AG04450 (cell line): Measurements from ENCODE around the gene GRK5. TPM values are rescaled to one million over a fixed set of nuclear protein-coding genes. Genes with fewer than 3 reads are reported as not detected.
"Not testable (repeated sequence)": the region's sequence is repeated elsewhere in the genome, so short reads cannot be mapped to it uniquely, and the experiment has no call there.

Experiments
- CTCF ChIA-PET: fragments of 300-600, 350-600 bp; formaldehyde crosslinking; extraction: SDS; loops from one replicate; lab custom pipeline; 2022; ENCODE audit warnings: antibody characterized with exemption, inconsistent platforms; lab: Charles Lee
- POLR2A ChIA-PET: fragments of 350-600 bp; formaldehyde crosslinking; extraction: SDS; loops from one replicate; lab custom pipeline; 2021; ENCODE audit warnings: antibody characterized with exemption, inconsistent platforms; lab: Yijun Ruan, JAX
- DNase-seq: peaks from one replicate; pipeline ENCODE4 v3.0.0-alpha.2; 2011; ENCODE audit warnings: low read depth, low spot score
- H3K27ac ChIP-seq: one replicate; pipeline ENCODE4 v1.5.1; 2012; ENCODE audit warnings: low read depth, low read length, control low read depth
- H3K27me3 ChIP-seq: one replicate; pipeline ENCODE4 v1.6.0; 2012; ENCODE audit warnings: low read length; ENCODE audit not compliant: control insufficient read depth, insufficient read depth
- H3K4me3 ChIP-seq: 2 replicates; pipeline ENCODE4 v1.5.1; 2011; ENCODE audit warnings: mild to moderate bottlenecking, low read depth, low read length, control low read depth
- H3K9me3 ChIP-seq: 2 replicates; pipeline ENCODE4 v1.5.1; 2012; ENCODE audit warnings: low read length; ENCODE audit not compliant: control insufficient read depth, insufficient read depth
- polyA plus RNA-seq: library from polyadenylated mRNA; depleted of rRNA; stranded (reverse); fragments of >200 nt; gene quantifications from 2 replicates; pipeline ENCODE4 v1.2.3, GENCODE V29; 2011
- TF ChIP-seq, protein P1 (sequence below): IDR thresholded peaks from 2 replicates; pipeline ENCODE4 v1.5.1; 2011; ENCODE audit warnings: low read depth, low read length, control low read depth, inconsistent platforms

The GRK5 gene
- polyA plus RNA-seq, 1 experiment = 27.6 TPM

DNA sequence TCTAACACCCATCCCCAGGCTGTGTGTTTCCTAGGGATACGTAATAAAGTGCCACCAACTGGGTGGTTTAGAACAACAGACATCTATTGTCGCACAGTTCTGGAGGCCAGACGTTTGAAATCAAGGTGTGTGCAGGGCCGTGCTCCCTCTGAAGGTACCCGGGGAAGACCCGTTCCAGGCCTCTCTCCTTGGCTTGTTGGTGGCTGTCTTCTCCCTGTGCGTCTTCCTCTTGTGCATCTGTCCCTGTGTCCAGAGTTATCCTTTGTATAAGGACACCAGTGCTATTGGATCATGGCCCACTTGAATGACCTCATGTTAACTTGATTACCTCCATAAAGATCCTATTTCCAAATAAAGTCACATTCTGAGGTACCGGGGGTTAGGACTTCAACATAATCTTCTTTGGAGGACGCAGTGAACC, 15.6 kb downstream of the GRK5 start:
- Histone ChIP-seq H3K9me3 (no peaks in the 10 kb centered on the region), H3K27me3 (no peaks in the 10 kb centered on the region), H3K4me3 (no peak overlapping the region), H3K27ac (no peak overlapping the region)
- TF ChIP-seq, protein P1, sequence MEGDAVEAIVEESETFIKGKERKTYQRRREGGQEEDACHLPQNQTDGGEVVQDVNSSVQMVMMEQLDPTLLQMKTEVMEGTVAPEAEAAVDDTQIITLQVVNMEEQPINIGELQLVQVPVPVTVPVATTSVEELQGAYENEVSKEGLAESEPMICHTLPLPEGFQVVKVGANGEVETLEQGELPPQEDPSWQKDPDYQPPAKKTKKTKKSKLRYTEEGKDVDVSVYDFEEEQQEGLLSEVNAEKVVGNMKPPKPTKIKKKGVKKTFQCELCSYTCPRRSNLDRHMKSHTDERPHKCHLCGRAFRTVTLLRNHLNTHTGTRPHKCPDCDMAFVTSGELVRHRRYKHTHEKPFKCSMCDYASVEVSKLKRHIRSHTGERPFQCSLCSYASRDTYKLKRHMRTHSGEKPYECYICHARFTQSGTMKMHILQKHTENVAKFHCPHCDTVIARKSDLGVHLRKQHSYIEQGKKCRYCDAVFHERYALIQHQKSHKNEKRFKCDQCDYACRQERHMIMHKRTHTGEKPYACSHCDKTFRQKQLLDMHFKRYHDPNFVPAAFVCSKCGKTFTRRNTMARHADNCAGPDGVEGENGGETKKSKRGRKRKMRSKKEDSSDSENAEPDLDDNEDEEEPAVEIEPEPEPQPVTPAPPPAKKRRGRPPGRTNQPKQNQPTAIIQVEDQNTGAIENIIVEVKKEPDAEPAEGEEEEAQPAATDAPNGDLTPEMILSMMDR = no peak
- ChIA-PET POLR2A (interaction anchor here (0.5 to 1.6 kb wide), 4 partner anchors 11 to 151 kb away, joined by 3 to 4 read pairs (median 3); no protein-coding TSS in a partner anchor), CTCF (interaction anchor here (1.6 to 2.0 kb wide), 2 partner anchors 13 to 222 kb away, joined by 4 to 13 read pairs; no protein-coding TSS in a partner anchor)
- no peak for DNase-seq

DNA sequence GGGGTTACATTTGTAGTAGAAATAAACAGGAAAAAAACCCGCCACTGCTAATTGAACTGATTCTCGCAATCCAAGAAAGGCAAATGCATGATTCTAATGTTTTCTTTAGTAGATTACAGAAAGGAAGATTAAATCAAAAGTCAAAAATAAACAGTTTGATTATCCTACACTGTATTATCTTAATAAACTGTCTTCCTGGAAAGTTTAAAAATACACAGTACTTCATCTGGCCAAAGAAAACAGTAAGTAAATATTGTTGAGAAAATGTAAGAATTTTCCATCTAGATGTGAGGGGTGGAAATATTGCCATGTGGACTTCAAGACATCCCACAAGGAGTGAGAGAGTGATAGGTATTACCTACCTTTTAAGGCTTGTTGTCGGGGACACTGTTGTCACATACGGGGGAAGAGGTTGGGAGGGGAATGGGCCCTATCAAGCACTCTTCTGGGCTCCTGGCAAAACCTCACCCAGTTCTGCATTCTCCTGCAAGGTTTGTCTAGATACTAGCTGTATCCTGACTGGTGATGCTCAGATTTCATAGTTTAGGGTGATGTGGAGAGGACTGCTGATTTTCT, 17.8 kb downstream of the GRK5 start:
- no peak overlapping the region for H3K4me3 ChIP-seq
- H3K27me3 ChIP-seq = no peaks in the 10 kb centered on the region
- H3K27ac ChIP-seq = no peak overlapping the region
- ChIA-PET CTCF (no interaction called here), POLR2A (interaction anchor here (0.7 kb wide), 1 partner anchor 245 kb away, joined by 4 read pairs; no protein-coding TSS in a partner anchor)
- TF ChIP-seq, protein P1 = no peak
- no peak for DNase-seq
- H3K9me3 ChIP-seq = no peaks in the 10 kb centered on the region

DNA sequence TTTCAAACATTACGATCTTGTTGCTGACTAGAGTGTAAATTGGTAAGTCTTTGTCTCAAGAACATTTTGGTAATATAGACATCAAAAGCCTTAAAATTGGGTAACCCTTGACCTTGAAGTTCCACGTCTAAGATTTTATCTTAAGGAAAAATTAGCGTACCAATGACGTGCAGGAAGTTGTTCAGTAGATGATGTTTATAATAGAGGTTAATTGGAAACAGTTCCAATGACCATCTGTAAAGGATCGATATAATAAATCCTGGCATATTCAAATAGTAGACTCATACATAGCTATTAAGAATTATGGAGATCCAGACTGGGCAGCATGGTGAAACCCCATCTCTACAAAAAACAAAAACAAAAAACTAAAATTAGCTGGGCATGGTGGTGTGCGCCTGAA, 20.5 kb downstream of the GRK5 start:
- no peak overlapping the region for H3K27ac ChIP-seq
- ChIA-PET CTCF (interaction anchor here (0.6 kb wide), 1 partner anchor 19 kb away, joined by 4 read pairs; no protein-coding TSS in a partner anchor), POLR2A (no interaction called here)
- TF ChIP-seq, protein P1 = no peak
- no peak overlapping the region for H3K4me3 ChIP-seq
- no peaks in the 10 kb centered on the region for H3K9me3 ChIP-seq
- H3K27me3 ChIP-seq = no peaks in the 10 kb centered on the region
- no peak for DNase-seq

DNA sequence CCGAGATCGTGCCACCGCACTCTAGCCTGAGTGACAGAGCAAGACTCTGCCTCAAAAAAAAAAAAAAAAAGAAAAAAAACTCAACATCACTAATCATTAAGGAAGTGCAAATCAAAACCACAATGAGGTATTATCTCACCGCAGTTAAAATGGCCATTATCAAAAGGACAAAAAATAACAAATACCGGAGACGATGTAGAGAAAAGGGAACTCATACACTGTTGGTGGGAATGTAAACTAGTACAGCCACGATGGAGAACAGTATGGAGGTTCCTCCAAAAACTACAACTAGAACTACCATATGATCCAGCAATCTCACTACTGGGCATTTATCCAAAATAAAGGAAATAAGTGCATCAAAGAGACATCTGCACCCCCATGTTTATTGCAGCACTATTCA, 24.3 kb downstream of the GRK5 start:
- TF ChIP-seq, protein P1 = no peak
- POLR2A ChIA-PET = no interaction called here
- CTCF ChIA-PET = interaction anchor here (1.0 to 1.6 kb wide), 2 partner anchors 22 to 33 kb away, joined by 4 to 7 read pairs; no protein-coding TSS in a partner anchor
- Histone ChIP-seq H3K27me3 (no peaks in the 10 kb centered on the region), H3K9me3 (no peaks in the 10 kb centered on the region), H3K4me3 (no peak overlapping the region), H3K27ac (no peak overlapping the region)
- DNase-seq = no peak

DNA sequence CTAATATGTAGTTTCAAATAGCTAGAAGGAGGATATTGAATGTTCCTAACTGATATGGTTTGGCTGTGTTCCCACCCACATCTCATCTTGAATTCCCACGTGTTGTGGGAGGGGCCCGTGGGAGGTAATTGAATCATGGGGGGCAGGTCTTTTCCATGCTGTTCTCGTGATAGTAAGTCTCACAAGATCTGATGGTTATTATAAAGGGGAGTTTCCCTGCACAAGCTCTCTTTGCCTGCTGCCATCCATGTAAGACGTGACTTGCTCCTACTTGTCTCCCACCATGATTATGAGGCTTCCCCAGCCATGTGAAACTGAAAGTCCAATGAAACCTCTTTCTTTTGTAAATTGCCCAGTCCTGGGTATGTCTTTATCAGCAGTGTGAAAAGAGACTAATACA, 25.1 kb downstream of the GRK5 start:
- H3K9me3 ChIP-seq, DNase-seq, H3K27me3 ChIP-seq, H3K4me3 ChIP-seq, POLR2A ChIA-PET, H3K27ac ChIP-seq: not testable (repeated sequence)
- CTCF ChIA-PET = interaction anchor here (0.5 to 1.6 kb wide), 3 partner anchors 23 to 158 kb away, joined by 4 to 7 read pairs (median 7); no protein-coding TSS in a partner anchor
